GM21825 (cell line): ENCODE data around the gene LCN10.

ENCODE experiments used
- ATAC-seq: cut with Tn5 transposase; IDR thresholded peaks from one replicate; pipeline ENCODE4 v1.9.1; 2021; ENCODE audit warnings: mild to moderate bottlenecking, moderate library complexity; ENCODE audit not compliant: unreplicated experiment

The LCN10 gene

DNA sequence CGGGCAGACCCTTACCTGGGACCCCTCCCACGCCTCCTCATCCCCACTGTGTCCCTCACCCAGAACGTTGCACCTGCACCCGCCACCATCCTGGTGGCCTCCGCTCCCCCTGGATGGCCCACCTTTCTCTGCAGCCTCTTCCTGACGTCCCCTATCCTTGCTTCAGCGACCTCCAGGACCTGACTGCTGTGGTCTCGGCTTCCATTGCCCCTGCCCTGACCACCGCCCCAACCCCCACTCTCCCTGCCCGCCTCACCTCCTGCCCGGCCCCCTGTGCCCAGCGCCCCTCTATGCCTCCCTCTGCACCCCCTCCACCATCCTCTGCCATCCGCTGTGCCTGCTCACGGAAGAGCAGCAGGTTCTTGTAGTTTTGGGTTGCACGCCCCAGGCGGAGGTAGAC lies 2.2 kb downstream of the LCN10 start:
- ATAC-seq: no peak

DNA sequence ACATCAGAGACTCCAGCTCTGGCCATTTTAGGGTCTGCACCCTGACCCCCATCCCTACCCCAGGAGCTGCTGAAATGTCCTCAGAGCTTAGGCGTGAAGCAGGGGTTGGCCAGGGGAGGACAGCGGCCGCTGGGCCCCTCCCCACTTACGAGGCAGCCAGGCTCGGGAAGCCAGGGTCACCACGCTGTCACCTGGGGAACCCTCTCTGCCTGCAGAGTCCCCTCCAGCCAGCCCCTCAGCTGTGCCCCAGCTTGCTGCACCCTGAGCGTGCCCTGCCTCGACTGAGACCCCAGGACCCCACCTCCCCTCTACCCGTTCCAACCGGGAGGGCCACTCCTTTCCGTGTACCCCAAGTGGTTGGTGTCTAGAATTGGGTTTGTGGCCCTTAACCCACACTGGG lies 2.7 kb downstream of the LCN10 start:
- no peak for ATAC-seq

DNA sequence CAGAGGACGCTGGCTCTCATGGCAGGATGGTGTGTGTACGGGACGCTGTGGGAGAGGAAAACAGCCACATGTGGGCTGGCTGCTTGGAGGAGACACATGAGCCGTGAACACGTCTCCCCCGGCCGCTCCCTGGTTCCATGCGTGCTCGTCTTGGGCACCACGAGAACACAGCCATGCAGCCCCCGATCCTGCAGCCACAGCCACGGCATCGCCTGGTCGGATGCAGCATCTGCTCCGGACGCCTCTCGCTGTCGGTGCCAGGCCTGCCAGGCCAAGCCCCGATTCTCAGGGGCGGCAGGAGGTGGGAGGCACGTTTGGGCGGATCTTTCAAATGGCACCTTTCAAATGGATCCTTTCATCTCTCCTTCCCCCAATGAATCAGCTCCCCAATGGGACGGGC lies 3.2 kb downstream of the LCN10 start:
- ATAC-seq: no peak

DNA sequence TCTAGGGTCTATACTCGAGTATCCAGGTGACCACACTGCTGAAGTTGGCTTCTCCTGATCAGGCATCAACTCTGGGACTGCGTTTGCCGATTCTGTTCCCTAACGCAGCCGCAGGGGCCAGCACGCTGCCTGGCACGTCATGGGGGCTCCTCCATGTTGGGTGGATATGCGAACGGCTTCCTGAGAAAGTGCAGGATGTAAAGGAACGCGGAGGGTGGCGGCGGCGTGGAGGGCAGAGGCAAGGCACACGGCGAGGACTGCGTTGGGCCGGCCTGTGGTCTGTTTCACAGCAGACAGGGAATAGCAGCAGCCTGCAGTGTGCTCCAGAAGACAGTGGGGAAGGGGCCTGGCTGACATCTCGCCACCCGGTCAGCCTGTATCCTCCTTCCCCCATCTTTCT lies 3.8 kb downstream of the LCN10 start:
- ATAC-seq: no peak

DNA sequence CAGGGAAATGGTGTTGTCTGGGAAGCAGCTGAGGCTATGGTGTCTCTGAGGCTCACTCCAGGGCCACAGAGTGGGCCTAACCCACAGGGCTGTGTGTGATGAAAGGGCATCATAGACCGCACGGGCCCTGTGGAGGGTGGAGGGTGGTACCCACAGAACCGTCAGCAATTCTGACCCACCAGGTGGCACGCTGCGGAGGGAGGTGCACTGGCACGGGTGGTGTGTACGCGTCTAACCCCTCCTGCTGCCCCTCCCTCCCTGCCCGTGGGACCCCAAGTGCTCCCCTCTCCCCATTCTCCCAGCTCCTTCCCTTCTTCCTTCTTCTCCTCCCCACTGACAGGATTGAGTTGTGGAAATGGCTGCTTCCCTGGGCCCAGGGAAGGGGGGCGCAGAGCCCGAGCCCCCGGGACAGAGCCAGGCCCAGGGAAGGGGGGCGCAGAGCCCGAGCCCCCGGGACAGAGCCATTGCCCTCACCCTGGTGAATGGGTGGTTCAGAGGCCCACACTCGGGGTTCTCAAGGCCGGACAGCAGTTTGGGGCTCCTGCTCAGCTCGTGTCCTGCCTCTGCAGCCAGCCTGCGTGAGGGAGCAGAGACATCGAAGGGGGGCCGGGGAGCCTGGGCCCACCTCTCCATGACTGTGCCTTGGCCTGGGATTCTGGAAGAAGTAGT lies 6.8 kb downstream of the LCN10 start:
- no peak for ATAC-seq

DNA sequence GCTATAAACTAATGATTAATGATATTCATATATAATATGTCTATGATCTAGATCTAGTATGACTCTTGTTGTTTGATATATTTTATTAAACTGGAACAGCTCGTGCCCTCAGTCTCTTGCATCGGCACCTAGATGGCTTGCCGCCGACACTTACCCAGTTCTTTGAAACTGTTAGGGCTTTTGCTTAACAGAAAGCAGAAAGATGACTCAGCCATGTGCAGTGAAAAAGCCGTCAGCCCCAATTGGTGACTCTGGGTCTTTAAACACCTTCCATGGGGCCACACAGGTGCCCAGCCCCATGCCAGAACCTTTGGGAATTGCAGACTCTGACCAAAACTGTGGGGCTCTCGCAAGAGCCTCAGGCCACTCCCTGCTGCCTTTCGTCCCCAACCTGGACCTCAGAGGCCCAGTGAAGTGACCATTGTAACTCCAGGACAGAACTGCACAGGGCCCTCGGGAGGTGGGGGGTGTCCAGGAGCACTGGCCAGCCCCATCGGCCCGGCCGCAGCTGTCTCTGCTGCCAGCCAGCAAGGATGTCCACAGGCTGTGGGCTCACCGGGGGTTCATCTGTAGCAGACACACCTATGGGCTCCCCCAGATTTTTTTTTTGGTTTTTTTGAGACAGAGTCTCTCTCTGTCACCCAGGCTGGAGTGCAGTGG lies 7.8 kb downstream of the LCN10 start:
- no peak for ATAC-seq

DNA sequence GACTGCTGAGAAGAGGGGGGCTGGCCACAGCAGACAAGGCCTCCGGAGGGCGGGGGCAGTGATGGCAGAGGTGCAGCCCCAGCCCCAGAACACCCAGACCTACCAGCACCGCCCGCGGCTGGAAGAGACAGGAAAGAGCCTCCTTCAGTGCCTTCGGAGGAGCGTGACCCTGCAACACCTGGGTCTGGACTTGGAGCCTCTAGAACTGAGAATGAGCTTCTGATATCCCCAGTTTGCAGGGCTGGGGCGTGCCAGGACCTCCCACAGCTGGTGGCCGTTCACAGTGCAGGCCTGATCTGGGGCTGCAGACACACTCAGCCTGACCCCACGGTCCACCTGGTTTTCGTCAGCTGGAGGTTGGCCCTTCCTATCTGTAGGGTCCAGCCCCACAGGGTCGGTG lies 9.1 kb downstream of the LCN10 start:
- no peak for ATAC-seq

DNA sequence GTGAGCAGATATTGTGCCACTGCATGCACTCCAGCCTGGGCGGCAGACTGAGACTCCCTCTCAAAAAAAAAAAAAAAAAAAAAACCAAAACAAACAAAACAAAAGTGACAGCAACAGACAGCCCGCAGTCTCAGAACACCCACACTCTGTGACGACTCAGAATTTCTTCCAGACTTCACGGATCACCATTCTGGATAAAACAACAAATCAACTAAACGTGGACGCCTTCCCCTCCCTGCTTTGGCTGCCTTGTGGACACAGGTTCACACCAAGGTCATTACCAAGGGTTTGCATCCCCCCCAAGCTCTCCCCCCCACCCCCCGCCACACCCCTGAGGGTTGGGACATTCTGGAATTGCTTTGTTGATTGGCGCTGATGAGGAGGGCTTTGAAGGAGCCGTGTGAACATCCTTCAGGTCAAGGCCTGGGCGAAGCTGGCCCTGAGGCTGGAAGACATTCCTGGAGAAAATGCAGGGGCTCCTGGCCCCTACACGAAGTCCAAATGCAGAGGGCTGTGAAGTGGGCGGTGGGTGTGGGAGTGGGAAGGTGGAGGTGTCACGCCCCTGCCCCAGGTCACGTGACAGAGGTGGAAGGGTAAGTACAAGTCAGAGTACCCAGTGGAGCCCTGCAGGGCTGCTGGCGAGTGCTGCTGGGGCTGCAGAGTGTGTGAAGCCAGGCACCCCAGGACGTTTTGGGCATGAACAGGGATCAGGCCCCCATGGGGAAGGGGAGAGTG lies 10.1 kb downstream of the LCN10 start:
- ATAC-seq: no peak

DNA sequence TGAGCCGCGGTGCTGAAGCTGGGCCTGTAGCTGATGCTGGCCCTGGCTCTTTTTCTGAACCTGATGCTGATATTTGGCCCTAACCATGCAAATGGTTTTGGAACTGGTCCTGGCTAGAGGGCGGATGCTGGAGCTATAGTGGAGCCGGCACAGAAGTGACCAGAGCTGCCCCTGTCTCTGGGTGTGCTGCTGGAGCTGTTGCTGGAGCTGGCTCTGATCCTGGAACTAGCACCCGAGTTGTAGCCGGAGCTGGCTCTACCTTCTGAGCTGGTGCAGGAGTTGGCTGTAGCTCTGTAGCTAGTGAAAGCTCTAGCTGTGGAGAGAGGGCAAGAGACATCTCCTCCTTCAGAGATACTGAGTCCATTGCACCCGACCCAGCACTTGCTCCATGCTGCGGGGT lies 12.8 kb downstream of the LCN10 start:
- ATAC-seq: no peak

DNA sequence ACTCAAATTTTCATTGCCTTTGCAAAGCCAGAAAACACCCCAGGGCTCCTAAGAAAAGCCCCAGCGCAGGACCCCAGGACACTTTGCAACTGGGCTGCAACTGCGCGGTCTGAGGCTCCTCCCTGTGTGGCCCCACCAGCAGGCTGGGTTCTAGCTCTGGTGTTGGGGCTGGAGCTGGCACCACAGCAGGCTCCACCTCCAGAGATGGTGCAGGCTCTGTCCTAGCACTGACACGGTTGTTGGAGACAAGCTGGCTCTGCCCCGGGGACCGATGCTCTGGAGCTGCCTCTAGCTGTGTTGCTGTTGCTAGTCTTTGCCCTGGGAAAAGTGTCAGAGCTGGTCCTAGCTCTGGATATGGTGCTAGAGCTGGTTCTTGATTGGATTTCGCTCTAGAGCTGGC lies 13.6 kb downstream of the LCN10 start:
- no peak for ATAC-seq

DNA sequence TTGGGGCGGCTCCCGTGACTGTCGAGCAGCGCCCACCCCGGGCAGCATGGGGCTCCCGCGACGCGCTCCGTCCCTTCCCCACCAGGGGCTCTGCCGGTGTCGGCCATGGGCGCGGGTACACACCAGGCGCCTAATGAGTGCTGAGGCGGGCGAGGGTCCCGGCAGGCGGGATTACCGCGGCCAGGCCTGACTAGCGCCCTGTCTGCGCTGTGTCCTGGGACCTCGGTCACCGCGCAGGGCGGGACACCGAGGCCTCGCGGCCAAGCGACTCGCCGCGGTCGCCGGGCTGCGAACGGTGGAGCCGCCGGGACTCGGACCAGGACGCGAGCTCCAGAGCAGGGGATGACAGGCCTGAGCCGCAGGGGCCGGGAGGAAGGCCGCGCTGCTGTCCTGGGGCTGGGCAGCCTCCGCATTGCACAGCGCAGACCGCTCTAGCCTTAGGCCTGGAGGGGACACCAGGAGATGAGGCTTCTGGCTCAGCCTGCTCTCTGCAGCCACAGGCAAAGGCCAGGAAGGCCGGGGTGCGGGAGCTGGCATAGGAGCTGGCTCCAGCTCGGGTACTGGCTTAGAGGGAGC lies 14.1 kb downstream of the LCN10 start:
- ATAC-seq: peak; percentile 23

DNA sequence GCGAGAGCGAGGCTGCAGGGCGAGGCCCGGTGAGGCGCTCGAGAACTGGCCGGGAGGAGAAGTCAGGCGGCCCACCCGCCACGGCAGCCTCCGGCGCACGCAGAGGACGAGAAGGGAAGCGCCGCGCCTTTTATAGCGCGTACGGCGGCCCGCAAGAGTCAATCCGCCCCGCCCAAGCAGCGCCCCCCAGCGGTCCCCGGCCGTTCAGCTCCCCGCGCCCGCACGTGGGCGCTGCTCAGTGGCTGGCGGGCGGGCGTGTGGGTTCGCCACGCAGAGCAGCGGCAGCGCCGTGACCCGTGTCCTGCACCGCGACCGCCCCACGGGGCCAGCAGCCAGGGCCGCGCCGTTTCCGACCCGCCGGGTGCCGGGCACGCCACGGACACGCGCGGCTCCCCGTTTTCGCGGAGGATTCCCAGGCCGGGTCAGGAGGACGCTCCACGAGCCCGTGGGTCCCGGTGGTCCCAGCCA lies 14.6 kb downstream of the LCN10 start:
- ATAC-seq: peak; percentile 56

DNA sequence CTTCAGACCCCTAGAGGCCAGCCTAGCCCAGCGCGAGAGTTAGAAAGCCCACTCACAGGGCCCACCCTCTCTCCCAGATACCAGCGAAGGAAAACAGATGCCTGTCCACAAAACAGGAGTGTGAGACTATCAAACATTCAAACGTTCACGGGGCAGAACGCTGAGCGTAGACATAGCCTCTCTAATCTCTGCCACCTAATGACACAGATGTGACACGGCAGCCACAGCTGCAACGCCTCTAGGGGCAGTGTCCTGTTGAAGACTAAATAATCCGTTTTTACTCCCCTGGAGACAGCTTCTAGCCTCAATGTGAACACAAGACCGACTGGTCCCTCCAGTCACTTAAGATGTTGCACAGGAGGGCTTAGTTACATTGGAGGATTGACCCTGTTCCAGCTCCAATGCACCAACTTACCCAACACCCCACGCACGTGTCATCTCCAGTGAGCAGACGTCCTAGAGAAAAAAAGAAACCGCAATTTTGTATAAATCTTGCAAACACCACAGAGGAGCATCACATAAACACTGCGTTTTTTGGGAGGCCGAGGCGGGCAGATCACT lies 16.0 kb downstream of the LCN10 start:
- ATAC-seq: no peak

DNA sequence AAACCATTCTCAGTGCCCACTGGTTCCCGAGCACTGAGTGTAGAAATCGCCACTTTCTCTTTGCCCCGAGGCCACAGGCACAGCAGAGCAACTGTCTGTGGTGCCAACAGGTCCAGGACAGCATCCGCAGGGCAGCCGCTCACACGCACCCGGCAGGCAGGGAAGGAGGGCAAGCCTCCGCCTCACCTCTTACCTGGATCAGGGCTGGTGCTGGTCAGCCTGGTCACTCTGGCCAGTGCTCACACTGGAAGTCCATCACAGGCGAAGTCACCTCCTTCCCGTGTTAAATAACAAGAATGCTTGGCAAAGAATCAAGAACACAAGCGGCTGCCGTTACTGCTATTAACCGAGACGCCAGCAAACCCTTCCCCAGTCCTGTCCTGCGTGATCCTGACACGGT lies 16.6 kb downstream of the LCN10 start:
- ATAC-seq: no peak

DNA sequence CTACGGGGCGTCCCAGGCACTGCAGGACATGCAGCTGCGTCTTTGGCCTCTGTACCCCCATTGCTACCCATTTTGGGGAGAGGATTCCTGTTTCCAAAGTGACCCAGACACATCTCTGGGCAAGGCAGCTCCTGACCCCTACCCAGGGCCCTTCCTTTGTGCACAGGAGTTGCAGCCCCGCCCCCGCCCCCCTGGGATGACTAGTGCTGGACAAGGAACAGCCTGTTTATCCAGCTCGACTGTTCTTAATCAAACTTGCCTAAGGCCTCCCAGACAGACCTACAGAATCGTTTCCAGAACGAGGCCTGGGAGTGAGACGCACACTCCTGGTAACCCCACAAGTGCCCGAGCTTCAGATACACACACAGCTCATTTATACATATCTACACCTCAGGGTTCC lies 17.1 kb downstream of the LCN10 start:
- ATAC-seq: no peak

DNA sequence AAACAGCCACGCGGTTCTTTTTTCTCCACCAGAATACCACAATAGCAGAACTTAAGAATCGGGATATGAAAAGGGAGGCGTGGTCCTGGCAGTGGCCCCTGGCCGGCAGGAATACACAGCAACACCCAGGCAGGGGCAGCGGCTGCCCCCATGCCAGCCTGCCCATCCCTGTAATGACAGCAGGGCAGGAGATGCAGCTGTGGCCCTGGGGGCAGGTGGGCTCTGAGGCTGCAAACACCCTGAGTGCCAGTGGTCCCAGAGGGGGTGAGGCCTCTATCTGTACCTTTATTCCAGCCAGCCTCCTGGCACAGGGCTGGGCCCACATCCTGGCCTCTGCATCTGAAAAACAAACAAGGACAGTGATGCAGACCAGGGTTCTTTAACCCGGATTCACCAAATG lies 18.0 kb downstream of the LCN10 start:
- ATAC-seq: no peak

DNA sequence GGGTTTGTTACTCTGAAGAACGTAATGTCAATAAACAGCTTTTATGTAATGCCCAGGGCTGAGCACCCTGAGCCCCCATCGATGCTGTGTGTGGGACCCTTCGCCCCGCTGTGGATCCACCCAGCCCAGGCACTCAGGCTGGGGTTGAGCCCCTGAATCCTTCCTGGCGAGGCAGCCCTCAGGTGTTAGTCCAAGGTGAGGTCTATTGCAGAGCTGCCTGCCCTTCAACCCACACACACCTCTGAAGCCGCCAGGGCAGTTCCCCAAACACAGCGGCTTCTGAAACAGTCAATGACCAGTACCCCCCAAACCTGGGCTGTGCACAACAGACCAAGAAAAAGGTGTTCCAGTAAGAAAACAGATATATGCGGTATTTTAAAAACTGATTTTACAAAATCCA lies 18.8 kb downstream of the LCN10 start:
- ATAC-seq: no peak

DNA sequence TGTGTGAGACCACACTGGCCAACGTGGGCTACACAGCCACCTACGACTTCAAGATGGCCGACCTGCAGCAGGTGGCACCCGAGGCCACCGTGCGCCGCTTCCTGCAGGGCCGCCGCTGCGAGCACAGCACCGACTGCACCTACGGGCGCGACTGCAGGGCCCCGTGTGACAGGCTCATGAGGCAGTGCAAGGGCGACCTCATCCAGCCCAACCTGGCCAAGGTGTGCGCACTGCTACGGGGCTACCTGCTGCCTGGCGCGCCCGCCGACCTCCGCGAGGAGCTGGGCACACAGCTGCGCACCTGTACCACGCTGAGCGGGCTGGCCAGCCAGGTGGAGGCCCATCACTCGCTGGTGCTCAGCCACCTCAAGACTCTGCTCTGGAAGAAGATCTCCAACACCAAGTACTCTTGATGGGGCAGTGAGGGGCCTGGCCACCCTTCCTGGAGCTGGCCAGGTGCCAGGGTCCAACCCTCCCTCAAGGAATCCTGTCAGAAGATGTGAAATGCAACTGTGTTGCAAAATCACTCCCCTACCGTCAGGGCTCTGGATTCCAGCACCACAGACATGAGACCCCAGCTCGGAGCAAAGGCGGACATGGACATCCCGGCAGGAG lies 19.3 kb downstream of the LCN10 start:
- no peak for ATAC-seq

DNA sequence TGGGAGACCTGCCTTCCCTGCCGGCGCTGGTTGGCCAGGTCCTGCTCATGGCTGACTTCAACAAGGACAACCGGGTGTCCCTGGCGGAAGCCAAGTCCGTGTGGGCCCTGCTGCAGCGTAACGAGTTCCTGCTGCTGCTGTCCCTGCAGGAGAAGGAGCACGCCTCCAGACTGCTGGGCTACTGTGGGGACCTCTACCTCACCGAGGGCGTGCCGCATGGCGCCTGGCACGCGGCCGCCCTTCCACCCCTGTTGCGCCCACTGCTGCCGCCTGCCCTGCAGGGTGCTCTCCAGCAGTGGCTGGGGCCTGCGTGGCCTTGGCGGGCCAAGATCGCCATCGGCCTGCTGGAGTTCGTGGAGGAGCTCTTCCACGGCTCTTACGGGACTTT lies 19.8 kb downstream of the LCN10 start:
- no peak for ATAC-seq

DNA sequence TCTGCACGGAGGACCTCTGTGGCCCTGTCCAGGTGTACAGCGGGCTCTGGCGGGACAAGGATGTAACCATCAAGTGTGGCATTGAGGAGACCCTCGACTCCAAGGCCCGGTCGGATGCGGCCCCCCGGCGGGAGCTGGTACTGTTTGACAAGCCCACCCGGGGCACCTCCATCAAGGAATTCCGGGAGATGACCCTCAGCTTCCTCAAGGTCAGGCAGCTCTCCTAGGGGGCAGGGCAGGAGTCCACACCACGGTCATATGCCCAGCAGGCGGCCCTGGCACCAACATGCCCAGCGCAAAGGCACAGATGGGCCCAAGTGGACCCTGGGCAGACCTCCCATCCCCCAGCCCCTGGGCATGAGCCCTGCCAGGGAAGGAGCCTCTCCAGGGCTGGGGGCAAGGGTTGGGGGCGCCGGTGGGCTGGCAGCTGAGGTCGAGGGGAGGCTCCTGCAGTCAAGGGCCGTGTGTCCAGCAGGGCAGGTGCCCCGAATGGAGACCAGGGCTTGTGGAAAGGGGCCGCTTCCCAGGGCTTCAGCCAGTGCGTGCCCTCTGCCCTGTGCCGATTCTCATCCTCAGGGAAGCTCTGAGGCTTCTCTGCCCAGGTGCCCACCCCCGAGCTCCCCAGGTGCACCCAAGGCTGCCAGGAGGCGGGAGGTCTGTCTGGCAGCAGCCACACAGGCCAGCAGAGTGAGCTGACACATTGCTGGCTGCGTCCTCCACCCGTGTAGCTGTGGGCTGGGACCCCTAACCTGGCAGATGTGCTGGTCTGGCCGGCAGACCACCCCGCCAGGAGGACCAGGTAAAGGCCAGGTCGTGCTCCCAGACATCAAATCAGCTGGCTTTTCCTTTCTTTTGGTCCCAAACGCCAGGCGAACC lies 20.4 kb downstream of the LCN10 start:
- no peak for ATAC-seq
